Smooth muscle cell (in vitro differentiated cells): ENCODE data around the gene TEX264. TPM values are rescaled to one million over a fixed set of nuclear protein-coding genes. Genes with fewer than 3 reads are reported as not detected.
"Not testable (repeated sequence)": the region's sequence is repeated elsewhere in the genome, so short reads cannot be mapped to it uniquely, and the experiment has no call there.

Source experiments
- DNase-seq: peaks from one replicate; lab custom pipeline; 2025; ENCODE audit not compliant: unreplicated experiment; lab: John Stamatoyannopoulos, UW
- H2AFZ ChIP-seq: fragments of 200-600 bp; sonication (generic); 2 replicates; pipeline ENCODE4 v1.6.0; 2016; ENCODE audit warnings: antibody characterized with exemption, low read depth, mild to moderate bottlenecking
- H3F3A ChIP-seq: fragments of 200-600 bp; sonication (generic); 2 replicates; pipeline ENCODE4 v1.6.0; 2017; ENCODE audit warnings: antibody characterized with exemption, low read depth
- H3K27ac ChIP-seq: fragments of 200-600 bp; sonication (generic); 2 replicates; pipeline ENCODE4 v1.5.1; 2016; ENCODE audit warnings: low read depth, mild to moderate bottlenecking
- H3K27me3 ChIP-seq: fragments of 200-600 bp; sonication (generic); 2 replicates; pipeline ENCODE4 v1.6.1; 2016; ENCODE audit warnings: low read depth, mild to moderate bottlenecking
- H3K36me3 ChIP-seq: fragments of 200-600 bp; sonication (generic); 2 replicates; pipeline ENCODE4 v1.5.1; 2016; ENCODE audit warnings: low read depth
- H3K4me1 ChIP-seq: fragments of 200-600 bp; sonication (generic); 2 replicates; pipeline ENCODE4 v1.5.1; 2016; ENCODE audit warnings: low read depth
- H3K4me2 ChIP-seq: fragments of 200-600 bp; sonication (generic); 2 replicates; pipeline ENCODE4 v1.6.0; 2016; ENCODE audit warnings: mild to moderate bottlenecking
- H3K4me3 ChIP-seq: fragments of 200-600 bp; sonication (generic); 2 replicates; pipeline ENCODE4 v1.5.1; 2016; ENCODE audit warnings: mild to moderate bottlenecking
- H3K79me2 ChIP-seq: fragments of 200-600 bp; sonication (generic); 2 replicates; pipeline ENCODE4 v1.6.0; 2016; ENCODE audit warnings: low read depth, mild to moderate bottlenecking
- H3K9ac ChIP-seq: fragments of 200-600 bp; sonication (generic); 2 replicates; pipeline ENCODE4 v1.6.0; 2016; ENCODE audit warnings: low read depth
- H3K9me3 ChIP-seq: fragments of 200-600 bp; sonication (generic); replicated peaks from 2 replicates; pipeline ENCODE4 v1.5.1; 2016; ENCODE audit warnings: low read depth
- H4K20me1 ChIP-seq: fragments of 200-600 bp; sonication (generic); 2 replicates; pipeline ENCODE4 v1.6.0; 2016; ENCODE audit warnings: low read depth
- WGBS: methylation state at CpG from one replicate; pipeline ENCODE4 v1.1.7; 2016; ENCODE audit warnings: low lambda C conversion rate; 5-methylcytosine and 5-hydroxymethylcytosine counted together
- polyA plus RNA-seq: library from polyadenylated mRNA; unstranded; fragments of >200 nt; fragmentation: Nextera tagmentation; extraction: Ambion mirVana; gene quantifications from 2 replicates; pipeline ENCODE4 v1.2.1, GENCODE V29; 2016
- total RNA-seq: library from RNA; depleted of rRNA; stranded (reverse); fragments of >200 nt; gene quantifications from 2 replicates; pipeline ENCODE4 v1.2.3, GENCODE V29; 2014
- TF ChIP-seq, protein P1 (sequence below): fragments of 200-600 bp; sonication (generic); IDR thresholded peaks from 2 replicates; pipeline ENCODE4 v1.5.1; 2017; ENCODE audit warnings: borderline replicate concordance, mild to moderate bottlenecking, antibody characterized with exemption; ENCODE audit not compliant: insufficient read depth, poor library complexity, severe bottlenecking

The TEX264 gene
- total and polyA plus RNA-seq, 2 experiments from 2014 or later, result 39.8 to 41.0 TPM

DNA sequence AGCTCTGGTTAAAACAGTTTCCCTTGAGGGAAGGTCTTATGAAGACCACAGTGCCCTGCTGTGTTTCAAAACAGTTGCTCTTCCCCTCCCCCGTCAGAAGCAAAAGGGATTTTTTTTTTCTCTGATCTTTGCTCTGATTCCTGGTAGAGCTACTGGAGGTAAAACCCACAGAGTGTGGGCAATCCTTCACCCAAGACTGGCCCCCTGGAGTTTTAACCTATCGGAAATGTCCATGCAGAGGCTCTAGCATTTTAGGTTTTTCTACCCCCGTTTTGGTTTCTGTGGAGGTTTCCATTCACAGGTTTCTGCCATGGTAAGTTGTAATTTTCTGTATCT lies 63.5 kb downstream of the TEX264 start:
- no peaks in the 10 kb centered on the region for H3K79me2 ChIP-seq
- peaks cover 7% of the 10 kb centered on the region for H3K27me3 ChIP-seq
- H3K27ac ChIP-seq, result no peak overlapping the region
- H3K4me2 ChIP-seq, result no peak overlapping the region
- no peaks in the 10 kb centered on the region for H3F3A ChIP-seq
- H3K4me1 ChIP-seq, result no peaks in the 10 kb centered on the region
- H2AFZ ChIP-seq, result no peak overlapping the region
- H3K9ac ChIP-seq, result no peak overlapping the region
- TF ChIP-seq, protein P1, sequence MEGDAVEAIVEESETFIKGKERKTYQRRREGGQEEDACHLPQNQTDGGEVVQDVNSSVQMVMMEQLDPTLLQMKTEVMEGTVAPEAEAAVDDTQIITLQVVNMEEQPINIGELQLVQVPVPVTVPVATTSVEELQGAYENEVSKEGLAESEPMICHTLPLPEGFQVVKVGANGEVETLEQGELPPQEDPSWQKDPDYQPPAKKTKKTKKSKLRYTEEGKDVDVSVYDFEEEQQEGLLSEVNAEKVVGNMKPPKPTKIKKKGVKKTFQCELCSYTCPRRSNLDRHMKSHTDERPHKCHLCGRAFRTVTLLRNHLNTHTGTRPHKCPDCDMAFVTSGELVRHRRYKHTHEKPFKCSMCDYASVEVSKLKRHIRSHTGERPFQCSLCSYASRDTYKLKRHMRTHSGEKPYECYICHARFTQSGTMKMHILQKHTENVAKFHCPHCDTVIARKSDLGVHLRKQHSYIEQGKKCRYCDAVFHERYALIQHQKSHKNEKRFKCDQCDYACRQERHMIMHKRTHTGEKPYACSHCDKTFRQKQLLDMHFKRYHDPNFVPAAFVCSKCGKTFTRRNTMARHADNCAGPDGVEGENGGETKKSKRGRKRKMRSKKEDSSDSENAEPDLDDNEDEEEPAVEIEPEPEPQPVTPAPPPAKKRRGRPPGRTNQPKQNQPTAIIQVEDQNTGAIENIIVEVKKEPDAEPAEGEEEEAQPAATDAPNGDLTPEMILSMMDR, result no peak
- no peaks in the 10 kb centered on the region for H3K36me3 ChIP-seq
- no peaks in the 10 kb centered on the region for H3K9me3 ChIP-seq
- H3K4me3 ChIP-seq, result no peak overlapping the region
- H4K20me1 ChIP-seq, result no peaks in the 10 kb centered on the region
- DNase-seq, result no peak
- WGBS, result 57% methylated on average over 3 of the region's 3 CpGs

DNA sequence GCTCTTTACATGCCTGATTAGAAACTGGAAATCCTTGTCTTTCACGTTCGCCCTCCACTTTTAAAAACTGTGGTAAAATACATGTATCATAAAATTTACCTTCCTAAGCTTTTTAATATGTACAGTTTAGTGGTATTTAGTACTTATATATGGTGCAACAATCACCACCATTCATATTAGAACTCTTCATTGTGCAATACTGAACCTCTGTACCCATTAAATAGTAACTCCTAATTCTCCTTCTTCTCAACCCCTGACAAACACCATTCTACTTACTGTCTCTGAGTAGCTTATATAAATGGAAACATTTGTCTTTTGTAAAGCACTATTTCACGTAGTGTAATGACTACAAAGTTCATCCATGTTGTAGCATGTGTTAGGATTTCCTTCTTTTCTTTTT lies 64.0 kb downstream of the TEX264 start:
- TF ChIP-seq, protein P1, result no peak
- Histone ChIP-seq H3K36me3 (no peaks in the 10 kb centered on the region), H3K4me1 (no peaks in the 10 kb centered on the region), H3K4me3 (no peak overlapping the region), H4K20me1 (no peaks in the 10 kb centered on the region), H3F3A (no peaks in the 10 kb centered on the region), H3K27ac (no peak overlapping the region), H3K27me3 (peaks cover 7% of the 10 kb centered on the region), H3K9ac (no peak overlapping the region), H2AFZ (no peak overlapping the region), H3K4me2 (no peak overlapping the region), H3K79me2 (no peaks in the 10 kb centered on the region), H3K9me3 (no peaks in the 10 kb centered on the region)
- 91% methylated on average over 3 of the region's 3 CpGs for WGBS
- no peak for DNase-seq

DNA sequence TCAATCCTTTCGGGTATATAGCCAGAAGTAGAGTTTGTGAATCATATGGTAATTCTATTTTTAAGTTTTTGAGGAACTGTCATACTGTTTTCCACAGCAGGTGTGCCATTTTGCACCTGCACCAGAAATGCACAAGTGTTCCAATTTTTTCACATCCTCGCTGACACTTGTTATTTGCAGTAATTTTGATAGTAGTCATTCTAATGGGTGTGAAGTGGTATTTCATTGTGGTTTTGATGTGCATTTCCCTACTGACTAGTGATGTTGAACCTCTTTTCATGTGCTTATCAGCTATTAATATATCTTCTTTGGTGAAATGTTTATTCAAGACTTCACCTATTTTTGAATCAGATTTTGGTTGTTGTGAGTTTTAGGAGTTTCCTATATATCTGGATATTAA lies 64.9 kb downstream of the TEX264 start:
- peaks cover 7% of the 10 kb centered on the region for H3K27me3 ChIP-seq
- no peaks in the 10 kb centered on the region for H3K4me1 ChIP-seq
- no peak overlapping the region for H2AFZ ChIP-seq
- H3K79me2 ChIP-seq, result no peaks in the 10 kb centered on the region
- no peaks in the 10 kb centered on the region for H4K20me1 ChIP-seq
- no peak overlapping the region for H3K9ac ChIP-seq
- DNase-seq, result no peak
- TF ChIP-seq, protein P1, result no peak
- no peak overlapping the region for H3K4me3 ChIP-seq
- 84% methylated on average over 2 of the region's 2 CpGs for WGBS
- H3F3A ChIP-seq, result no peaks in the 10 kb centered on the region
- no peaks in the 10 kb centered on the region for H3K9me3 ChIP-seq
- H3K4me2 ChIP-seq, result no peak overlapping the region
- H3K27ac ChIP-seq, result no peak overlapping the region
- no peaks in the 10 kb centered on the region for H3K36me3 ChIP-seq

DNA sequence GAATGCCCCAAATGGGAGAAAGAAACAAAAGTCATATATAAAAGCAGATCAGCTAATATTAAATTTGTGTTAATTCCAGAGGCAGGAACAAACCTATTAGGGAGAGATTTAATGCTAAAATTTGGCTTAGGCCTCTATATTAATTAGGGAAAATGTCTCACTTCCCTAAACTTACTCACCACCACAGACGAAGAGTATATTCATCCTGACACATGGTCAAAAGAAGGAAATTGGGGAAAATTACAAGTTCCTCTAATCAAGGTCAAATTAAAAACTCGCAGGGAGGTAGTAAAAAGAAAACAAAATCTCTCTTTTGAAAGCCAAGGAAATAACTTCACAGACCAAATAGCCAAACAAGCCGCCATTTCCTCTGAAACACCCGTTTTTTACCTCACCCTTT lies 68.1 kb downstream of the TEX264 start:
- Histone ChIP-seq H3K9ac (no peak overlapping the region), H2AFZ (no peak overlapping the region), H3K4me1 (no peaks in the 10 kb centered on the region), H3K27ac (no peak overlapping the region), H3F3A (no peaks in the 10 kb centered on the region), H3K4me3 (no peak overlapping the region), H4K20me1 (no peaks in the 10 kb centered on the region), H3K27me3 (peaks cover 7% of the 10 kb centered on the region), H3K4me2 (no peak overlapping the region), H3K36me3 (no peaks in the 10 kb centered on the region), H3K9me3 (no peaks in the 10 kb centered on the region), H3K79me2 (no peaks in the 10 kb centered on the region)
- WGBS, result 77% methylated on average over 4 of the region's 4 CpGs
- TF ChIP-seq, protein P1, result no peak
- DNase-seq, result no peak

DNA sequence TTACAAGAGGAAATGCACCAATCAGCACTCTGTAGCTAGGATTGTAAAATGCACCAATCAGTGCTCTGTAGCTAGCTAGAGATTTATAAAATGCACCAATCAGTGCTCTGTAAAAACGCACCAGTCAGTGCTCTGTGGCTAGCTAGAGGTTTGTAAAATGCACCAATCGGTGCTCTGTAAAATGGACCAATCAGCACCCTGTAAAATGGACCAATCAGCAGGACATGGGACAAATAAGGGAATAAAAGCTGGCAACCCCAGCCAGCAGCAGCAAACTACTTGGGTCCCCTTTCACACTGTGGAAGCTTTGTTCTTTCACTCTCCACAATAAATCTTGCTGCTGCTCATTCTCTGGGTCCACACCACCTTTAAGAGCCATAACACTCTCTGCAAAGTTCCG lies 71.3 kb downstream of the TEX264 start:
- H3K27me3 ChIP-seq, H3K27ac ChIP-seq, H3K9me3 ChIP-seq, DNase-seq, H4K20me1 ChIP-seq, H3K4me1 ChIP-seq, H3K36me3 ChIP-seq, H3K4me2 ChIP-seq, H2AFZ ChIP-seq, H3K79me2 ChIP-seq, H3K4me3 ChIP-seq, H3K9ac ChIP-seq, H3F3A ChIP-seq: not testable (repeated sequence)
- WGBS, result 88% methylated on average over 3 of the region's 3 CpGs

DNA sequence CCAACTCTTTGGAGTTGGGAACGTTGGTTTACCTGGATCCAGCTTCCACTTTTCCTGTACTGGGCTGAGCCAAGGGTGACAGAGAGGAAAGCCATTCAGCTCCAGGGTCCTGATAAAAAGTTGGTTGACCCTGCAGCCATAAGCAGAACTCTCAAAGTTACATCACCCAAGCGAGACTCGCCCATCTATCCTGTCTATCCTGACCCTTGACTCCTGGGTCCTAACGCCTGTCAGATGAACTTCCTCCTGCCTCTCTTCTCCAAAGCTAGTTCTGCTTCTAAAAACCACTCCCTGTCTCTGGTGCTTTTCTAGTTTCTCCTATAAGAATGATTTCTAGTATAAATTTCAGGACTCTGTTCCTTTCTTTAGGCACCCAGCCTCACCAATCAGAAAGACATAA lies 71.9 kb downstream of the TEX264 start:
- H3K79me2 ChIP-seq, H3K27me3 ChIP-seq, H3K36me3 ChIP-seq, H3K4me1 ChIP-seq, DNase-seq, H3K4me2 ChIP-seq, H3K4me3 ChIP-seq, H3K9me3 ChIP-seq, H2AFZ ChIP-seq, H3F3A ChIP-seq, H3K27ac ChIP-seq, H4K20me1 ChIP-seq, H3K9ac ChIP-seq: not testable (repeated sequence)
- WGBS, result 80% methylated on average over 4 of the region's 4 CpGs
